HG02623 (cell line): Measurements from ENCODE around the gene METTL9.

Experiments used
- ATAC-seq: cut with Tn5 transposase; IDR thresholded peaks from one replicate; pipeline ENCODE4 v1.9.1; 2021; ENCODE audit warnings: moderate library complexity; ENCODE audit not compliant: unreplicated experiment

METTL9 gene

DNA sequence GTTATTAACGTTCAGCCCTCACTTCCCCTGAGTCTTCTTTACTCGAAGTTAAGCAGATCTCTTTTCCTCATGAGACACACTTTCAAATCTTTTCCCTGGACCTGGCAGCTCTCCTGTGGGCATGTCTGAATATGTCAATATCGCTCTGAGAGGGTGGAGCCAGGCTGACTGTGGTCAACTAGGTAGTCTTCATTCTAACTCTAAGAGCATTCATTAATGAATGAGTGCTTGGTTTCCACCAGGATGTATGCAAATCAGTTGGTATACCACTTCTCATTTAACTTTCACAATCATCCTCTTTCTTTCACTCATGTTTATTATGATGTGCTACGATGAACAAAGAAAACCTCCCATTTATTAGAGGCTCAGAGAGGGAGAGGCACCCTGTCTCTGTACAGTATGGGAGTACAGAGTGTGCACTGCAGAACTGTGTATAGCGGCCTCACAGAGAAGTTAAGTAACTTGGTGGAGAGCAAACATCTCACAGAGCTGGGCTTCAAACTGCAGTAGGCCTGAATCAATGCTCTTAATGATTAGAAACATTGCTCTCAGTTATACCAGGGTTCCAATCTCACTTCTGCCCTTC lies 104.3 kb downstream of the METTL9 start:
- ATAC-seq = no peak

DNA sequence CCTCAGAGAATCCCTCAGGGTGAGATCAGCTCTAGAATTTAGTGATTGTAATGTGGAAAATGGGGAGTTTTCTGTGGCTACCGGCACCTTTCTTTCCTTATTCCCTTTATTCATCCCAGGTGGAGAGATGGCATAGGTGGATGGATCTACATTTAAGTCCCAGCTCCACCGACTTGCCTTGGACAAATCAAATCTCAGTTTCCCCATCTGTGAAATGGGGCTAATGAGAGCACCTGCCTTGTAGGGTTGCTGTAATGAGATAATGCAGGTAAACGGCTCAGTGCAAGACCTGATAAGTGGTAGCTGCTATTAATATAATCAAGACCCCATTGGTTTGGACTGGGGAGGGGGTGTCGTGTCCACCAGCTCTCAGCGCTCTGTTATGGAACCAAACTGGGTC lies 104.9 kb downstream of the METTL9 start:
- ATAC-seq = no peak

DNA sequence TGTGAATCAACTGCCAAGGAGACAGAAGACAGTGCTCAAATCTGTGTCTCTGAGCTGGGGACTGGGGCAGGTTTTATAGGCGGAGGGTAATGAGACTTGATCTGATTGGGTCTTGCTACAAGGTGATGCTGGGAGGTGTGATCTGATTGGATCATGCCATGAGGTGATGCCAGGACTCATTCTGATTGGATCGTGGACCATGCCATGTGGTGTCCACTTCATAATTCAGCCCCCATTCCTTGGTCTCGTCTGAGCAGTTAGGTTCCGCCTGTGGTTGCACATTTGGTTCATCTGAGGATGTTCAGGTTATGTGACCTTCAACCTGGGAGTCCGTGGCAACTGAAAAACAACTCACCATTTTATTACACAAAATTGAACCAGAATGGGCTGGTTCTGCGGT lies 105.4 kb downstream of the METTL9 start:
- no peak for ATAC-seq
